HUDEP-2 (cell line): ENCODE data around the gene MTHFSD.

ENCODE experiments used
- DNase-seq, 76 experiments: peaks; one replicate each; lab custom pipeline; 2025; ENCODE audit not compliant: unreplicated experiment in 76 of 76; lab: John Stamatoyannopoulos, UW

The MTHFSD gene

GRCh38 chr16:86494039-86494564 lies 60.9 kb downstream of the MTHFSD start:
- no peak for DNase-seq

GRCh38 chr16:86492961-86493629 lies 61.9 kb downstream of the MTHFSD start:
- DNase-seq, result no peak

GRCh38 chr16:86492267-86492960 lies 62.6 kb downstream of the MTHFSD start:
- DNase-seq, result no peak

GRCh38 chr16:86491640-86492023 lies 63.4 kb downstream of the MTHFSD start:
- DNase-seq, result no peak

GRCh38 chr16:86490859-86491639 lies 64.0 kb downstream of the MTHFSD start:
- DNase-seq, result no peak

- DNase-seq, result no peak
Measured at GRCh38 chr16:86485746-86486145, 69.3 kb downstream of the MTHFSD start.

GRCh38 chr16:86484240-86484639 lies 70.8 kb downstream of the MTHFSD start:
- DNase-seq, result no peak

GRCh38 chr16:86481607-86482006 lies 73.4 kb downstream of the MTHFSD start:
- no peak for DNase-seq

- no peak for DNase-seq
Measured at GRCh38 chr16:86480444-86480843, 74.6 kb downstream of the MTHFSD start.
